Measurements from ENCODE around the gene WNK3. TPM values are rescaled to one million over a fixed set of nuclear protein-coding genes. Genes with fewer than 3 reads are reported as not detected.

The WNK3 gene
- total and polyA plus RNA-seq, 2 donors (not counting 3 experiments of a cell fraction or from before 2014, with no cell fraction given): 0.30 to 2.7 TPM

DNA sequence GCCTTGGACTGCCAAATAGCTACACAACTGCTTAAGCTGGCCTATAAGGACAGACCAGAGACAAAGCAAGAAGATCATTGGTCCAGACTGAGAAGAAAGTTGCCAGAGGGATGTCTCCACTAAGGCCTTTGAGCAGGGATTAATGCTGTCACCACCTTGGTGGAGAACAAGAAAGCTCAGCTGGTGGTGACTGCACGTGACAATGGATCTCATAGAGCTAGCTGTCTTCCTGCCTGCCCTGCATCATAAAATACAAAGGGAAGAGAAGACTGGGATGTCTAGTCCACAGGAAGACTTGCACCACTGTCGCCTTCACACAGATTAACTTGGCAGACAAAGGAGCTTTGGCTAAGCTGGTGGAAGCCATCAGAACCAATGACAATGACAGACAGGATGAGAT is 134.3 kb downstream of the WNK3 start:
- POLR2A ChIA-PET: no interaction called here
- Histone ChIP-seq H3K9me1 (replicated peaks; ENCODE audit: control insufficient read depth, extremely low read depth, insufficient read depth, low read length) (no peaks in the 10 kb centered on the region), H3K4me1 (ENCODE audit: control insufficient read depth, extremely low read depth, insufficient read depth, low read length) (no peaks in the 10 kb centered on the region), H3K4me2 (ENCODE audit: insufficient read depth, low read length) (no peak overlapping the region), H3K9ac (replicated peaks; ENCODE audit: extremely low read depth, insufficient read depth, low read length) (no peak overlapping the region), H4K20me1 (replicated peaks; ENCODE audit: control insufficient read depth, extremely low read depth, insufficient read depth, low read length) (no peaks in the 10 kb centered on the region), H3K27ac (ENCODE audit: insufficient read depth, low read depth, low read length) (no peak overlapping the region), H3K36me3 (ENCODE audit: control insufficient read depth in 2 of 2, extremely low read depth in 1 of 2, insufficient read depth in 2 of 2, low read length in 2 of 2) (no peaks in the 10 kb centered on the region), H2AFZ (ENCODE audit: low read depth, low read length) (no peak overlapping the region), H3K4me3 (replicated peaks in 1 of 3; ENCODE audit: insufficient read depth in 1 of 3, low read depth in 1 of 3, low read length in 3 of 3) (no peak overlapping the region), H3K79me2 (ENCODE audit: control insufficient read depth, insufficient read depth, low read length) (no peaks in the 10 kb centered on the region), H3K27me3 (ENCODE audit: control insufficient read depth in 2 of 2, insufficient read depth in 2 of 2, low read length in 2 of 2) (no peaks in the 10 kb centered on the region), H3K9me3 (replicated peaks; ENCODE audit: control insufficient read depth, insufficient read depth, low read length) (no peaks in the 10 kb centered on the region)
- no TSS peak for BruUV-seq (replicated peaks)
- no peak for DNase-seq (ENCODE audit: low read depth, low spot score)
- intact Hi-C loops (cut with micrococcal nuclease): no loop called here
- no peak for FAIRE-seq
- CTCF ChIA-PET: no interaction called here
- TF ChIP-seq FOS (IDR thresholded peaks at IDR 0.05; ENCODE audit: borderline replicate concordance, insufficient read depth, low read length) (no peak), MYC (IDR thresholded peaks at IDR 0.05; ENCODE audit: low read depth, low read length) (no peak), GATA2 (IDR thresholded peaks at IDR 0.05; ENCODE audit: insufficient read depth, insufficient read length, low read depth, low read length) (no peak), JUN (IDR thresholded peaks at IDR 0.05; ENCODE audit: borderline replicate concordance, insufficient read depth, insufficient read length, low read depth) (no peak), POLR2AphosphoS5 (IDR thresholded peaks at IDR 0.05; ENCODE audit: insufficient read depth, low read depth, low read length) (no peak), EZH2 (IDR thresholded peaks at IDR 0.05; ENCODE audit: borderline replicate concordance, low read depth, low read length, severe bottlenecking) (no peak), POLR2A (IDR thresholded peaks at IDR 0.05; ENCODE audit: low read depth, low read length) (no peak)
- TF ChIP-seq, protein P1, sequence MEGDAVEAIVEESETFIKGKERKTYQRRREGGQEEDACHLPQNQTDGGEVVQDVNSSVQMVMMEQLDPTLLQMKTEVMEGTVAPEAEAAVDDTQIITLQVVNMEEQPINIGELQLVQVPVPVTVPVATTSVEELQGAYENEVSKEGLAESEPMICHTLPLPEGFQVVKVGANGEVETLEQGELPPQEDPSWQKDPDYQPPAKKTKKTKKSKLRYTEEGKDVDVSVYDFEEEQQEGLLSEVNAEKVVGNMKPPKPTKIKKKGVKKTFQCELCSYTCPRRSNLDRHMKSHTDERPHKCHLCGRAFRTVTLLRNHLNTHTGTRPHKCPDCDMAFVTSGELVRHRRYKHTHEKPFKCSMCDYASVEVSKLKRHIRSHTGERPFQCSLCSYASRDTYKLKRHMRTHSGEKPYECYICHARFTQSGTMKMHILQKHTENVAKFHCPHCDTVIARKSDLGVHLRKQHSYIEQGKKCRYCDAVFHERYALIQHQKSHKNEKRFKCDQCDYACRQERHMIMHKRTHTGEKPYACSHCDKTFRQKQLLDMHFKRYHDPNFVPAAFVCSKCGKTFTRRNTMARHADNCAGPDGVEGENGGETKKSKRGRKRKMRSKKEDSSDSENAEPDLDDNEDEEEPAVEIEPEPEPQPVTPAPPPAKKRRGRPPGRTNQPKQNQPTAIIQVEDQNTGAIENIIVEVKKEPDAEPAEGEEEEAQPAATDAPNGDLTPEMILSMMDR (IDR thresholded peaks at IDR 0.05; ENCODE audit: extremely low read depth in 1 of 2, insufficient read depth in 1 of 2, low read depth in 1 of 2, low read length in 2 of 2): no peak
- TF ChIP-seq, protein P2, sequence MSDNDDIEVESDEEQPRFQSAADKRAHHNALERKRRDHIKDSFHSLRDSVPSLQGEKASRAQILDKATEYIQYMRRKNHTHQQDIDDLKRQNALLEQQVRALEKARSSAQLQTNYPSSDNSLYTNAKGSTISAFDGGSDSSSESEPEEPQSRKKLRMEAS (IDR thresholded peaks at IDR 0.05; ENCODE audit: insufficient read depth, insufficient read length): no peak
- dilution Hi-C loops (cut with MboI; ENCODE audit: extremely low pct_ligation_motif_present, low sequenced_read_pairs): no loop called here
